OCI-LY7 (cell line): ENCODE results near the gene SPSB1.

Experiments used
- CTCF ChIP-seq: fragments of 200-600 bp; sonication (generic); conservative IDR thresholded peaks from 2 replicates; pipeline ENCODE4 v1.5.1; 2014; ENCODE audit warnings: mild to moderate bottlenecking, antibody characterized with exemption, low read length, moderate library complexity, mixed read lengths
- EZH2phosphoT487 ChIP-seq: fragments of 200-600 bp; sonication (generic); IDR thresholded peaks from 2 replicates; pipeline ENCODE4 v1.6.1; 2018; ENCODE audit warnings: low read depth, borderline replicate concordance, mild to moderate bottlenecking, mixed run types, antibody characterized with exemption, low read length, moderate library complexity, mixed read lengths

- no peak for TF ChIP-seq CTCF
- TF ChIP-seq EZH2phosphoT487, result no peak
Observed at GRCh38 chr1:9273177-9273576, 19.5 kb upstream of the SPSB1 start.
